DMS 273 (cell line): ENCODE data around the gene KCNA5.

Experiments used
- DNase-seq: peaks from one replicate; lab custom pipeline; 2025; ENCODE audit not compliant: unreplicated experiment; lab: John Stamatoyannopoulos, UW

The KCNA5 gene

GRCh38 chr12:5027046-5027821 is 16.4 kb upstream of the KCNA5 start:
- DNase-seq: no peak

- DNase-seq: no peak
These were observed 13.6 kb upstream of the KCNA5 start for GRCh38 chr12:5030066-5030465.

GRCh38 chr12:5031242-5031641 is 12.4 kb upstream of the KCNA5 start:
- DNase-seq: no peak

- DNase-seq: no peak
These were observed 11.7 kb upstream of the KCNA5 start for GRCh38 chr12:5031958-5032357.

GRCh38 chr12:5032821-5033220 is 10.9 kb upstream of the KCNA5 start:
- DNase-seq: no peak

GRCh38 chr12:5033883-5034282 is 9.8 kb upstream of the KCNA5 start:
- no peak for DNase-seq

GRCh38 chr12:5034603-5035002 is 9.1 kb upstream of the KCNA5 start:
- DNase-seq: no peak

GRCh38 chr12:5035618-5036017 is 8.1 kb upstream of the KCNA5 start:
- no peak for DNase-seq

GRCh38 chr12:5036031-5036430 is 7.6 kb upstream of the KCNA5 start:
- no peak for DNase-seq

GRCh38 chr12:5037795-5038357 is 5.8 kb upstream of the KCNA5 start:
- DNase-seq: no peak

- no peak for DNase-seq
These were observed 4.8 kb upstream of the KCNA5 start for GRCh38 chr12:5038781-5039311.

- DNase-seq: no peak
These were observed 3.9 kb upstream of the KCNA5 start for GRCh38 chr12:5039815-5040214.

GRCh38 chr12:5040368-5040767 is 3.3 kb upstream of the KCNA5 start:
- no peak for DNase-seq

- DNase-seq: no peak
These were observed 979 bp downstream of the KCNA5 start for GRCh38 chr12:5044420-5045295.

GRCh38 chr12:5047094-5047493 is 3.4 kb downstream of the KCNA5 start:
- no peak for DNase-seq

GRCh38 chr12:5047729-5048128 is 4.0 kb downstream of the KCNA5 start:
- no peak for DNase-seq

GRCh38 chr12:5050542-5050941 is 6.9 kb downstream of the KCNA5 start:
- DNase-seq: no peak

- DNase-seq: no peak
These were observed 7.7 kb downstream of the KCNA5 start for GRCh38 chr12:5051334-5051733.

- DNase-seq: no peak
These were observed 8.2 kb downstream of the KCNA5 start for GRCh38 chr12:5051913-5052312.

- no peak for DNase-seq
These were observed 8.7 kb downstream of the KCNA5 start for GRCh38 chr12:5052348-5052747.

GRCh38 chr12:5059358-5059757 is 15.7 kb downstream of the KCNA5 start:
- no peak for DNase-seq

- no peak for DNase-seq
These were observed 17.3 kb downstream of the KCNA5 start for GRCh38 chr12:5060958-5061357.
